Myocyte (in vitro differentiated cells): ENCODE measurements around the gene LYPD5. TPM values are rescaled to one million over a fixed set of nuclear protein-coding genes. Genes with fewer than 3 reads are reported as not detected.

Source experiments
- DNase-seq: peaks from one replicate; pipeline ENCODE4 v3.0.0-alpha.2; 2012; ENCODE audit warnings: low read depth
- total RNA-seq: library from RNA; depleted of rRNA; stranded (reverse); fragments of >200 nt; gene quantifications from 2 replicates; pipeline ENCODE4 v1.2.3, GENCODE V29; 2014

The LYPD5 gene
- total RNA-seq, 1 donor from 2014 or later: 0.11 TPM

GRCh38 chr19:43754253-43754502 lies 48.1 kb downstream of the LYPD5 start:
- DNase-seq: peak; percentile 22

GRCh38 chr19:43752287-43752875 lies 49.9 kb downstream of the LYPD5 start:
- no peak for DNase-seq

GRCh38 chr19:43751466-43752220 lies 50.6 kb downstream of the LYPD5 start:
- DNase-seq: peak; percentile 56

- DNase-seq: no peak
Measured at GRCh38 chr19:43749898-43750297, 52.3 kb downstream of the LYPD5 start.

- DNase-seq: no peak
Measured at GRCh38 chr19:43749152-43749551, 53.1 kb downstream of the LYPD5 start.

- DNase-seq: no peak
Measured at GRCh38 chr19:43748685-43749084, 53.6 kb downstream of the LYPD5 start.

GRCh38 chr19:43748205-43748594 lies 54.0 kb downstream of the LYPD5 start:
- DNase-seq: no peak

GRCh38 chr19:43747557-43748204 lies 54.6 kb downstream of the LYPD5 start:
- DNase-seq: no peak

Other genes with a start within 250 kb of the LYPD5 start
- 29.2 and 32.1 TPM in 2 replicates for gene XRCC1, start 226.9 kb downstream of the LYPD5 start, total RNA-seq
- gene PINLYP, start 226.6 kb downstream of the LYPD5 start, total RNA-seq: 0.94 TPM in 1 of 2 replicates, not detected in the other
- gene IRGQ, start 206.3 kb downstream of the LYPD5 start, total RNA-seq: 41.3 and 48.1 TPM in 2 replicates
- 10.1 and 12.2 TPM in 2 replicates for gene ZNF576, start 205.9 kb downstream of the LYPD5 start, total RNA-seq
- gene SRRM5, start 190.4 kb downstream of the LYPD5 start, total RNA-seq: 0.10 TPM in 1 of 2 replicates, not detected in the other
- gene ZNF428, start 182.8 kb downstream of the LYPD5 start, total RNA-seq: 52.6 and 65.2 TPM in 2 replicates
- gene CADM4, start 162.6 kb downstream of the LYPD5 start, total RNA-seq: 1.4 and 1.6 TPM in 2 replicates
- 6.3 and 6.9 TPM in 2 replicates for gene PLAUR, start 132.3 kb downstream of the LYPD5 start, total RNA-seq
- not detected in 2 replicates for gene IRGC, start 86.4 kb downstream of the LYPD5 start, total RNA-seq
- 16.0 and 19.3 TPM in 2 replicates for gene SMG9, start 47.5 kb downstream of the LYPD5 start, total RNA-seq
- gene KCNN4, start 21.5 kb downstream of the LYPD5 start, total RNA-seq: 0.27 and 1.6 TPM in 2 replicates
- 14.4 and 27.3 TPM in 2 replicates for gene ZNF283, start 24.9 kb upstream of the LYPD5 start, total RNA-seq
- 0.47 and 2.0 TPM in 2 replicates for gene ZNF404, start 81.5 kb upstream of the LYPD5 start, total RNA-seq
- 13.0 and 13.2 TPM in 2 replicates for gene ZNF45, start 132.8 kb upstream of the LYPD5 start, total RNA-seq
- 3.8 and 5.5 TPM in 2 replicates for gene ZNF221, start 148.8 kb upstream of the LYPD5 start, total RNA-seq
- gene ZNF155, start 181.7 kb upstream of the LYPD5 start, total RNA-seq: 7.3 and 11.8 TPM in 2 replicates
- 3.0 and 3.6 TPM in 2 replicates for gene ZNF230, start 200.5 kb upstream of the LYPD5 start, total RNA-seq
- gene ZNF222, start 222.9 kb upstream of the LYPD5 start, total RNA-seq: 3.0 and 5.6 TPM in 2 replicates
- 3.9 and 5.8 TPM in 2 replicates for gene ZNF223, start 249.6 kb upstream of the LYPD5 start, total RNA-seq